Endothelial cell of umbilical vein (primary cell): Measurements from ENCODE around the gene NUP153. TPM values are rescaled to one million over a fixed set of nuclear protein-coding genes. Genes with fewer than 3 reads are reported as not detected.

Experiments
- BruUV-seq: library from RNA; stranded (reverse); fragments of 400-500 nt; replicated peaks from 2 replicates; lab custom pipeline; 2021; lab: Mats Ljungman, UMichigan
- CTCF ChIA-PET: fragments of 300-600, 350-600 bp; sonication (Branson Sonifier 250); formaldehyde crosslinking; loops from one replicate; lab custom pipeline; 2021; ENCODE audit warnings: antibody characterized with exemption, inconsistent platforms; lab: Charles Lee
- POLR2A ChIA-PET: fragments of 300-600, 350-600 bp; sonication (Branson Sonifier 250); formaldehyde crosslinking; loops from one replicate; lab custom pipeline; 2021; ENCODE audit warnings: antibody characterized with exemption, inconsistent platforms; lab: Charles Lee
- DNase-seq: peaks from one replicate; pipeline ENCODE4 v3.0.0-alpha.2; 2011; ENCODE audit warnings: low read depth, low spot score
- FAIRE-seq: peaks from 2 replicates; lab custom pipeline; 2011; peaks lifted over from hg19 to GRCh38; lab: Jason Lieb, UNC
- H2AFZ ChIP-seq: 2 replicates; pipeline ENCODE4 v1.6.0; 2012; ENCODE audit warnings: low read depth, low read length, control low read depth, inconsistent platforms
- H3K27ac ChIP-seq: 2 replicates; pipeline ENCODE4 v1.5.1; 2011; ENCODE audit warnings: low read depth, mild to moderate bottlenecking, control low read depth, low read length, moderate library complexity; ENCODE audit not compliant: insufficient read depth
- H3K27me3 ChIP-seq, 2 experiments: 2 replicates each; pipeline versions ENCODE4 v1.6.0 to v1.6.1; 2011; ENCODE audit warnings: low read length in 2 of 2, mixed read lengths in 1 of 2; ENCODE audit not compliant: control insufficient read depth in 2 of 2, insufficient read depth in 2 of 2
- H3K36me3 ChIP-seq, 2 experiments: 2 replicates in 1 of 2; 3 replicates in 1 of 2; pipeline ENCODE4 v1.5.1; 2011; ENCODE audit warnings: low read length in 2 of 2, mild to moderate bottlenecking in 1 of 2, moderate library complexity in 1 of 2; ENCODE audit not compliant: control insufficient read depth in 2 of 2, insufficient read depth in 2 of 2; ENCODE audit errors: extremely low read depth in 1 of 2
- H3K4me1 ChIP-seq: 3 replicates; pipeline ENCODE4 v1.5.1; 2011; ENCODE audit warnings: mild to moderate bottlenecking, low read length; ENCODE audit not compliant: control insufficient read depth, insufficient read depth; ENCODE audit errors: extremely low read depth
- H3K4me2 ChIP-seq: 2 replicates; pipeline ENCODE4 v1.6.1; 2011; ENCODE audit warnings: low read length, control low read depth, mixed read lengths; ENCODE audit not compliant: insufficient read depth
- H3K4me3 ChIP-seq, 3 experiments: fragments of 200-600 bp in 1 of 3; sonication (generic), shearing (Covaris generic) in 1 of 3; replicated peaks in 1 of 3; 2 replicates each; pipeline ENCODE4 v1.5.1; 2011 to 2016; ENCODE audit warnings: control low read depth in 3 of 3, low read length in 3 of 3, mild to moderate bottlenecking in 2 of 3, inconsistent platforms in 1 of 3, low read depth in 1 of 3, moderate library complexity in 1 of 3; ENCODE audit not compliant: insufficient read depth in 1 of 3
- H3K79me2 ChIP-seq: 2 replicates; pipeline ENCODE4 v1.6.0; 2012; ENCODE audit warnings: low read length, inconsistent platforms; ENCODE audit not compliant: control insufficient read depth, insufficient read depth
- H3K9ac ChIP-seq: replicated peaks from 2 replicates; pipeline ENCODE3; 2011; ENCODE audit warnings: low read length, control low read depth; ENCODE audit not compliant: insufficient read depth; ENCODE audit errors: extremely low read depth
- H3K9me1 ChIP-seq: replicated peaks from 3 replicates; pipeline ENCODE4 v1.6.0; 2011; ENCODE audit warnings: mild to moderate bottlenecking, low read length; ENCODE audit not compliant: control insufficient read depth, insufficient read depth; ENCODE audit errors: extremely low read depth
- H3K9me3 ChIP-seq: replicated peaks from 2 replicates; pipeline ENCODE4 v1.5.1; 2012; ENCODE audit warnings: low read length, inconsistent platforms; ENCODE audit not compliant: control insufficient read depth, insufficient read depth
- H4K20me1 ChIP-seq: replicated peaks from 2 replicates; pipeline ENCODE3; 2011; ENCODE audit warnings: mild to moderate bottlenecking, low read length; ENCODE audit not compliant: control insufficient read depth, insufficient read depth; ENCODE audit errors: extremely low read depth
- CTCF ChIP-seq, 2 donors: IDR thresholded peaks; 1 replicate in 1 of 2; 2 replicates in 1 of 2; pipeline ENCODE4 v1.5.1; 2011; ENCODE audit warnings: low read length in 2 of 2, mild to moderate bottlenecking in 2 of 2, moderate library complexity in 2 of 2, control low read depth in 1 of 2, inconsistent platforms in 1 of 2, low read depth in 1 of 2; ENCODE audit not compliant: insufficient read depth in 1 of 2; ENCODE audit errors: extremely low read depth in 1 of 2
- FOS ChIP-seq: IDR thresholded peaks from 2 replicates; pipeline ENCODE4 v1.6.1; 2011; ENCODE audit warnings: mild to moderate bottlenecking, low read length, moderate library complexity, borderline replicate concordance; ENCODE audit not compliant: insufficient read depth
- MAX ChIP-seq: IDR thresholded peaks from 2 replicates; pipeline ENCODE4 v1.6.1; 2011; ENCODE audit not compliant: insufficient read depth, insufficient read length
- MYC ChIP-seq: IDR thresholded peaks from one replicate; pipeline ENCODE4 v1.6.1; 2011; ENCODE audit warnings: mild to moderate bottlenecking, low read depth, low read length
- POLR2A ChIP-seq: IDR thresholded peaks from 2 replicates; pipeline ENCODE4 v1.6.1; 2012; ENCODE audit warnings: low read depth, mild to moderate bottlenecking, control low read depth, low read length
- POLR2AphosphoS5 ChIP-seq: IDR thresholded peaks from 2 replicates; pipeline ENCODE4 v1.6.1; 2012; ENCODE audit warnings: low read depth, mild to moderate bottlenecking, control low read depth, low read length, moderate library complexity; ENCODE audit not compliant: insufficient read depth
- dilution Hi-C: fragments of 300-500 bp; cut with MboI; formaldehyde crosslinking; loops from one replicate; pipeline ENCODE4 v1.15.0; 2019; ENCODE audit warnings: low sequenced_read_pairs; ENCODE audit not compliant: extremely low pct_ligation_motif_present
- intact Hi-C: fragments of 100-400 bp; cut with micrococcal nuclease; formaldehyde crosslinking; loops from one replicate; pipeline ENCODE4 v1.10.0; 2022
- polyA plus RNA-seq, 4 experiments: library from polyadenylated mRNA; depleted of rRNA in 3 of 4; stranded (reverse) in 3 of 4; unstranded in 1 of 4; fragments of >200 nt; gene quantifications; 2 replicates each; pipeline versions ENCODE4 v1.2.1 to v1.2.3, GENCODE V29; 2011 to 2012; ENCODE audit warnings: missing spikeins in 1 of 4
- total RNA-seq: library from RNA; stranded (reverse); gene quantifications from 2 replicates; pipeline ENCODE4 v1.2.3, GENCODE V29; 2021

Gene NUP153
- total and polyA plus RNA-seq, 2 donors (not counting 3 experiments of a cell fraction or from before 2014, with no cell fraction given): 22.0 to 51.0 TPM

- no peak overlapping the region for H3K9ac ChIP-seq
- no peaks in the 10 kb centered on the region for H3K36me3 ChIP-seq
- ChIA-PET CTCF (interaction anchor here (0.6 to 1.7 kb wide), 74 partner anchors 8 to 498 kb away, joined by 3 to 45 read pairs (median 4); partner anchors contain the start of genes CAP2, FAM8A1 and RBM24), POLR2A (no interaction called here)
- TF ChIP-seq FOS: peak; percentile 6
- peak; percentile 38 to 61 for TF ChIP-seq CTCF (IDR thresholded peaks at IDR 0.05; ENCODE audit: extremely low read depth in 1 of 2, insufficient read depth in 1 of 2, low read depth in 1 of 2, low read length in 2 of 2)
- no peak for TF ChIP-seq MYC
- TF ChIP-seq MAX: no peak
- no peak for TF ChIP-seq POLR2A
- no peak for TF ChIP-seq POLR2AphosphoS5
- peak; percentile 79 for FAIRE-seq
- peak overlapping the region in 1 of 3 experiments; percentile 13 for H3K4me3 ChIP-seq
- peak; percentile 84 for DNase-seq
- dilution Hi-C loops: no loop called here
- peak overlapping the region; percentile 63 for H3K27ac ChIP-seq
- BruUV-seq: no TSS peak
- H3K9me1 ChIP-seq: no peaks in the 10 kb centered on the region
- H3K79me2 ChIP-seq: no peaks in the 10 kb centered on the region
- H4K20me1 ChIP-seq: no peaks in the 10 kb centered on the region
- H2AFZ ChIP-seq: peak overlapping the region; percentile 26
- peaks cover 8% of the 10 kb centered on the region for H3K4me1 ChIP-seq
- H3K27me3 ChIP-seq: no peaks in the 10 kb centered on the region
- H3K9me3 ChIP-seq: no peaks in the 10 kb centered on the region
- intact Hi-C loops: loop anchor here (1.0 kb wide), 8 partner anchors 93 to 538 kb away; partner anchors contain the start of gene NHLRC1
- H3K4me2 ChIP-seq: peak overlapping the region; percentile 43
Observed at GRCh38 chr6:17584241-17584803, 122.4 kb downstream of the NUP153 start.
